NOMO-1 treated with dmso at 0.1 percent for 144 hours (cell line): ENCODE data around the gene SCARB1.

ENCODE experiments used
- DNase-seq: peaks from one replicate; lab custom pipeline; 2025; ENCODE audit not compliant: unreplicated experiment; lab: John Stamatoyannopoulos, UW

Gene SCARB1

GRCh38 chr12:124802361-124802760 is 61.3 kb downstream of the SCARB1 start:
- no peak for DNase-seq

GRCh38 chr12:124800506-124800905 is 63.2 kb downstream of the SCARB1 start:
- no peak for DNase-seq

- DNase-seq, result no peak
Observed at GRCh38 chr12:124797321-124797720, 66.3 kb downstream of the SCARB1 start.

- DNase-seq, result no peak
Observed at GRCh38 chr12:124796303-124796960, 67.2 kb downstream of the SCARB1 start.

- DNase-seq, result no peak
Observed at GRCh38 chr12:124795081-124795948, 68.3 kb downstream of the SCARB1 start.

- no peak for DNase-seq
Observed at GRCh38 chr12:124792961-124793441, 70.7 kb downstream of the SCARB1 start.

GRCh38 chr12:124792156-124792555 is 71.5 kb downstream of the SCARB1 start:
- no peak for DNase-seq

- no peak for DNase-seq
Observed at GRCh38 chr12:124790650-124791400, 72.8 kb downstream of the SCARB1 start.

GRCh38 chr12:124788936-124789555 is 74.6 kb downstream of the SCARB1 start:
- DNase-seq, result no peak

- DNase-seq, result no peak
Observed at GRCh38 chr12:124786061-124786964, 77.4 kb downstream of the SCARB1 start.

GRCh38 chr12:124784871-124785572 is 78.6 kb downstream of the SCARB1 start:
- DNase-seq, result no peak

GRCh38 chr12:124783087-124783486 is 80.6 kb downstream of the SCARB1 start:
- DNase-seq, result no peak

GRCh38 chr12:124782132-124782531 is 81.5 kb downstream of the SCARB1 start:
- no peak for DNase-seq

GRCh38 chr12:124780752-124781685 is 82.6 kb downstream of the SCARB1 start:
- no peak for DNase-seq

- no peak for DNase-seq
Observed at GRCh38 chr12:124780336-124780735, 83.3 kb downstream of the SCARB1 start.

GRCh38 chr12:124779161-124780141 is 84.2 kb downstream of the SCARB1 start:
- no peak for DNase-seq

GRCh38 chr12:124778411-124778810 is 85.3 kb downstream of the SCARB1 start:
- no peak for DNase-seq
